NCI-H2227 (cell line): Measurements from ENCODE around the gene TRUB1.

ENCODE experiments used
- DNase-seq: peaks from one replicate; lab custom pipeline; 2025; ENCODE audit not compliant: unreplicated experiment; lab: John Stamatoyannopoulos, UW

The TRUB1 gene

GRCh38 chr10:115026746-115027140 lies 88.7 kb downstream of the TRUB1 start:
- peak; percentile 48 for DNase-seq
